CMK (cell line): ENCODE measurements around the gene PRR7.

Experiments used
- DNase-seq: peaks from one replicate; pipeline ENCODE4 v3.0.0-alpha.2; 2010; ENCODE audit warnings: low read depth

Gene PRR7

DNA sequence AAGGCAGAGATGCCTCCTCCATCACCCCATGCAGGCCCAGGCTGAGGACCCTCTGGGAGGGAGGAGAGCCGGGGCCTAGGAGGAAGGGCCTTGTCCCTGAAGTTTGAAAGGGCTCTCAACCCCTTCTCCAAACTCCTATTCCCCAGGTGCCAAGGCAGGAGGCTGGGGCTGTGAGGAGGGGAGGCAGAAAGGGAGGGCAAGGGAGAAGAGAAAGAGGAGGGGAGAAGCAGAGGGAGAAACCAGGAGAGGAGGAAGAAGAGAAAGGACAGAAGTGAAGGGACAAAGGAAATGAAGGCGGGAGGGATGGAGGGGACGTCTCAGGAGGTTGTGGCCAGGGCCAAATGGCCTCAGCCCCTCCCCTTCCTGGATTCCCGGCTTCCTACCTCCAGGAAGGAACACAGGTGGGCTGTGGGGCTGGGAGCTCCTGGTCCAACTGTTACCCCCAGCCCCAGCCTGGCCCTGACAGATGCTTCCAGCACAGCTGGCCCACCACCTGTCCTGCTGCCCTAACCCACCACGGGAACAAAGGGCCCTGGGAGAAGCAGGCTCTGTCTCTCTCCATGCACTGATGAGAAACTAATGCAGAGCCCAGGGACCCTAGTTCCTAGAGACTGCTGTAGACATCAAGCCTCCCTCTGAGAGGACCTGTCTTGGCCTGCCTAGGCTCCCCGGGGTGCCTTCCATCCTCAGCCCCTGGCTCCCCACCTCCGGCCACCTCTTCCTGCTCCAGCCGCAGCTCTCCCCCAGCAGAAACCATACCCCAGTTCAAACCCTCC is 23.3 kb downstream of the PRR7 start:
- DNase-seq = no peak

DNA sequence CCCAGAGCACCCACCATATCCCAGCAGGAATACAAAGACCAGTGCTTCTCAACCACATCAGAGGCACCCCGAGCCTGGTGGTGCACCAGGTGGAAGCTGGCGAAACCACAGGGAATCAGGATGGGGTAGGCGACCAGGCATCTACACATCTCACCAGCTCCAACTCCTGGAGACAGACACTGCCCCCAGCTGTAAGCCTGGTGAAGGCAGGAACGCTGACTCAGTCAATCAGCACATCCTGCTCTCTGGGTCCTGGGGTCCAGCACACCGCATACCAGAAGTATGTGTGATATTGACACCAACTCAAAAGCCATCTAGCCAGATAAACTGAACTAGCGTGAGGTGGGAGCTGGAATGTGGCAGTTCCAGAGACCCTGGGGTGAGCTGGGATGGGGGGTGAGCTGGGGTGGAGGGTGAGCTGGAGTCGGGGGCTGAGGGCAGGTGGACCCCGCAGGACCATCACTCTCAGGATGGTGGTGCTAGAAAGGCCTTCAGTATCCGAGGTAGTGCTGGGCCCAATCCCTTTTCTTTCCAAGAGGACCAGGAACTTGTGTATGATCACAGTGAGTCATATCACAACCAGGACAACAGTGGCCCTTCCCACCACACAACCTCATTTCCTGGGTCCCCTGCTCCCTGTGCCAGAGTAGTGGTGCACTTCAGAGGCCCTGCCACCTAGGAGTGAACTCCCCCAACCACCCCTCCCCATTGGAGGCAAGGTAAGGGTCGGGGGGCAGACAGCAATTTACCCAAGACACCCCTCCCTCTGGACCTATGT is 24.3 kb downstream of the PRR7 start:
- DNase-seq = no peak

GRCh38 chr5:177471610-177472356 is 25.2 kb downstream of the PRR7 start:
- DNase-seq = no peak

DNA sequence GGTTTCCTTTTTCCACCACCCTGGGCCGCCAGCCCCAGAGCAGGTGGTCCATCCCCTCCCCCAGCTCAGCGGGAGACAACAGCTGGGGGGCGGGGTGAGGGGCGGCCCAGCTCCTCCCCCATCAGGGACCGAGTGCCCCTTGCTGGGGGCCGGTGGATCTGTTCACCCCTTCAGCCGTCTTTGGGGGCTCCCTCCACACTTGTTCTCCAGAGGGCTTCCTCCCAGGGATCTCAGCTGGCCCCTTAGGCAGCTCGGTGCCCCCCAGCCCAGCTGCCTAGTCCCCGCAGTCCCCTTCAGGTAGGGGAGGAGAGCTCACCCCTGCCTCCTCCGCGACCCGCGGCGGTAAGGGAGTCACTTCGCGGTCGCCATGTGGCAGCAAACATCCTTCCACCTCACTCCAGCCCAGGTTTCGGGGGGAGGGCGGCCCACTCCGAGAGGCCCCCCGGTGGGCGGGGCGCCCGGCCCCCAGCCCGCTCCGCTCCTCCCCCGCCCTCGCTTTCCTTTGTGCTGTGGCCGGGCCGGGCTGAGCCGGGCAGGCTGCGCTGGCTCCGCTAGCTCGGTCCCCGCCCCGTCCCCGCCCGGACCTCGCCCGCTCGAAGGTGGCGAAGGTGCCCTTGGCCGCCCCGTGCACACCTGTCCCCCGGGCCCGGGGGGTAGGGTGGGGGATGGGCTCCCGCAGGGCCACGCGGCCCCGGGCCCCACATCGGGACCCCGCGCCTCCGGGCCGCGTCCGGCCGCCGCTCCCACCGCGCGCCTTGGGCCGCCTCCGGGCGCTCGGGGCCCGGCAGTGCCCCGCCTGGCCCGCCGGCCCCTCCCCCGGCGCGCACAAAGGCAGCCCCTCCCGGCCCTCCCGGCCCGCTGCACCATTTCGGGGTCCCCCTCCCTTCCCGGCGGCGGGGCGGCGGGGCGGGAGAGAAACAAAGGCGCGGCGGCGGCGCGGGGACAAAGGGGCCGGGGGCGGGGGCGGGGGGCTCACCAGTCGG is 26.1 kb downstream of the PRR7 start:
- DNase-seq = no peak

GRCh38 chr5:177473443-177474001 is 26.9 kb downstream of the PRR7 start, which contains the start of gene DBN1:
Gene DBN1 (minus strand): TSS chr5:177473634. CDS start chr5:177473521, 113 bp downstream.
- no peak for DNase-seq

GRCh38 chr5:177474002-177474476 is 27.4 kb downstream of the PRR7 start:
- no peak for DNase-seq

DNA sequence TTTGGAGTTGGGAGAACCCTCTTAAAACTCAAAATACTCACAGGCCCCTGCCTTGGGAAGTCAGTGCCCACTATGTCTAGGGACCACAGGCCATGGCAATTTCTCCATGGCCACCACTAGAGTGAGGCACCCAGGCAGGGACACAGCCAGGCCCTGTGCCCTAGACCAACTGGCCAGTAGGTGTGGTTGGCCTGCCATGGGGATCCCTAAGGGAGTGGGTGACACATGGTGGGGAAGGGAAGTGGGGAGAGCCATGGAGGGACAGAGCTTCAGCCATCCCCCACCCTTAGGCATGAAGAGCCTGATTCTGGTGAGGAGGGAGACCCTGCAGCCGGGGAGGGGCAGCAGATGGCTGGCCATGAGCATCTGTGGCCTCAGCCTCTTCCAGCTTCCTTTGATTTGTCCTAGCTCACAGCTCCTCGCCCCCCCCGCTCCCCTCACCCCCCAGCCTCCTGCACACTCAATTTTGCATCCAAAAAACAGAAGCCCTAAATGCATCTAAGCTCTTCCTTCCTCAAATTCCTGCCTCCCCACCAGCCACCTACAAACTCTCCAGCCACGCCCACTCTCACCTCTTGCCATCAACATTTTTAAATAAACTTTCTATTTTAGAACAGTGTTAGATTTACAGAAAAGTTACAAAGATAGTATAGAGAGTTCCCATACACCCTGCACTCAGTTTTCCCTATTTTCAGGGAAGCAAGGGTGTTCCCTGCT is 28.4 kb downstream of the PRR7 start:
- no peak for DNase-seq

DNA sequence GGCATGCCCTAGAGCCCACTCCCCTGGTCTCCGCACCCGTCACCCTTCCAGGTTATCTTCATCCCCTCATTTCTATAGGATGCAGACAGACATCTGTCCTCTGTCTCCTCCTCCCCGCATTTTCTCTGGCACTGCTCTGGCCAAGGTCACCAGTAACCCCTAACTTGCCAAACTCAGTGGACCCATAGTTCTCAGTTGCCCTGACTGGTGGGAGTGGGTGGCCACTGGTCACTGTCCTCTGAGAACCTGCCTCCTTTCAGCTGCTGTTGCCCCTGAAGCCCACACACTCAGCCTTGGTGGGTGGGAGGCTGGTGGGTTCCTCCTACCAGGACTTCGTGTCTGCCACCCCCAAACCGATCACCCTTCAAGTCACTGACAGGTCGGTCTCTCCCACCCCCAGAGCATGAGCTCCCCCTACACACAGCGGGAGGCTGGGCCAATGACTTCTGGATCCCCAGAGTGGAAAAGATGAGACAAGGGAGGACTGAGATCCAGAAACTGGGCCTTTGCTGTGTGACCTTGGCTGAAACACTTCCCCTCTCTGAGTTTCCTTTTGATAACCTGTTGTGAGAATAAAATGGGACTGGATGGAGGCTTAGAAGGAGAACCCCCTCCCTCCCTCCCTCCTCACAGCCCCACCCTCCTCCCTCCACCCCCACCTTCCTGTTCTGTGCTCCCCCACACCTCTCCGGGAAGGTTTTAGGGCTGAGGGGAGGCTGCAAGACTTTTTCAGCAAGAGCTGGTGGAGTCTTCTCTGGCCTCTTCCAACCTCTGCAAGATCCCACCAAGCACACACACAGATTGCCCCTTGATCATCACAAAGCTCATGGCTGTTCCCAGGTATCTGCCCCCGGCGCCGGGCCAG is 29.2 kb downstream of the PRR7 start:
- DNase-seq = no peak

DNA sequence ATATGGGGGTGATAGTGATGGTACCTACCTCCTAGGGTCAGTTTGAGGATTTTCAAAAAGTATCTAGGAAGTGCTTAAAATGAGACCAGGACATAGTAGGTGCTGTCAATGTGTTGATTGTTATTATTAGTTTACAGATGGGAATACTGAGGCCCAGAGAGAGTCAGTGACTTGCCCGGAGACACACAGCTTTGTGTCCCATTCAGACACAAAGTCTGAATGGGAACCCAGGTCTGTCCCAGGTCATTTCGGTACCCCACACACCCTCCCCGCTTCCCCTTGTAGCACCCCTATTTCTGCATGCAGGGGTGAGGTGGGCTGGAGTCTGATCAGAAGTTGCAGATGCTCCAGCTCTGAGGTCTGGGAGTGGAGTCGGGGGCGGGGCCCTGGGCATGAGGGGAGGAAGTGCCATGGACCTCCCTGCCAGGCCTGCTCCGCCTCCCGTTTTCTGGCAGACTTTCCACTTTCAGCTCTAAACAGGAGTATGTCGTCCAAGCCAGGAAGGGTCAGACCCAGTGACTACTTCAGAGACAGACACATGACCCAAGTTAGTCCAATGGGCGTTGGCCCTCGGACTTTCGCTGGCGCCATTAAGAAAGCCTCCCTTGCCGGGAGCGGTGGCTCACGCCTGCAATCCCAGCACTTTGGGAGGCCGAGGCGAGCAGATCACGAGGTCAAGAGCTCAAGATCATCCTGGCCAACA is 30.1 kb downstream of the PRR7 start:
- DNase-seq = no peak

GRCh38 chr5:177477701-177478477 is 31.3 kb downstream of the PRR7 start:
- DNase-seq = no peak

DNA sequence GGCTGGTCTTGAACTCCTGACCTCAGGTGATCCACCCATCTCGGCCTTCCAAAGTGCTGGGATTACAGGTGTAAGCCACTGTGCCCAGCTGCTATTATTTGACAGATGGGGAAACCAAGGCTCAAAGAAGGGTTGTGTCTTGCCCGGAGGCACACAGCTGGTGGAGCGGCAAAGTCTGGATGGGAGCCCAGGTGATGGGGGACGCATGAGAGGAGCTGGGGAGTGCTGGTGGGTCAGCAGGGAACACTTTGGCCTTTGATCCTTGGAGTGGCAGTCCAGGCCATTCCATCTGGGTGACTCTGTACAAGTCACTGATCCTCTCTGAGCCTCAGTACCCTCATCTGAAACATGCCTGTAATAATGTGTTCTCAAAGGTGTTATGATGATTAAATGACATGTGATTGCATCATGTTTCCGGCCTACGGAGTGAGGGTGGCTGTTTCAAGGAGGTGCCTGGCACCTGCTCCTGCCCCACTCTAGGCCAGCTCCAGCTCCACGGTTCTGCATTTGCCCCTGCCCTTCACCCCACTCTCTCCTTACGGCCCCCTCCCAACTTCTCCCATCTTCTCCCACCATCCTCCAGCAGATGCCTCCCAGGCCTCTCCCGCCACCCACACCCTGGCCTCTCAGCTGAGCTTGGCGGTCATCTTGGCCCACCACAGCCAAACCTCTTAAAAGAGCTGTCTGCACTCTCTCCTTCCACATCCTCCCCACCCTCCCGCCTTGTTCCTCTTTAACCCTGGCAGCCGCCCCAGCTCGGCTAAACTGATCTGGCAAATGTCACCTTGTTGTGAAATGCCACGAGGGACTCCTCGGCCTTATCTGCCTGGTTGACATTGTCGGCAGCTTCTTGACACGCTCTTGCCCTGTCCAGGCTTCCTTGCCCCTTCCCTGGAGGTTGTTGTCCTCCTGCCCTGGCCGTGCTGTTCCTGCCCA is 32.4 kb downstream of the PRR7 start:
- no peak for DNase-seq

DNA sequence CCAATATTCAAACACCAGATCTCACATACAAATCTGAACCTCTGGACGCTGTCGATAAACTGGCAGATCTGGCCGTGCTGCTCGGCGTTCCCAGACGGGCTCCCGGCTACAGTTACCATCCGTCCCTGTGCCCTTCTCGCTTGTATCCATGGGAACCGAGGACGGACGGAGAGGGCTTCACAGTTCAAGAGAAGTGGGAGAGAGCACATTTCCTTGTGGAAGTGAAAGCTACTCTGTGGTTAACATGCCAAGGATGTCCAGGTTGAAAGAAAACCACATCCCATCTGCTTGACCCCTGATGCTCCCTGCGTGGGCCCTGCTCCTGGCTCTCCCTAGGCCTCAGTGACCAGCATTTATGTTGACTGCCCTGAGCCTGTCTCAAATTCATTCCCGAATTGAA is 33.2 kb downstream of the PRR7 start:
- no peak for DNase-seq

DNA sequence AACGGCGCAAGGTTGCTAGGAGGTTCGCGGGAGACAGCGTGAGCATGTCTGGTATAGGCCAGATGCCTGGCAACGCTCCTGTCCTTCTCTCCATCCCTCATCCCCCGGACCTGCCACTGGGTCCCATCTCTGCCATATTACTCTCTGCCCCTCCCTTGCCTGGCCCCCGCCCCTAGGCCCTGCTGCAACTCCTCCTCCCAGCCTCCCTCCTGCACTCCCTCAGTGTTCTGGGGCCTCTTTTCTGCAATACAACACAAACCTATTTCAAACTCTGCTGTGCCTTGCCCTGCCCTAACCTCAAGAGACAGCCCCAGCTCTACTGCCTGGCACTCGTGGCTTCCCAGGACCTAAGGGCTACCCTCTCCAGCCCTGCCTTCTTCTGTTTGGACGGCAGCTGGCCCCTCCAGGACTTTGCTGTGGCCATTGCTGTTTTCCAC is 35.8 kb downstream of the PRR7 start:
- no peak for DNase-seq

DNA sequence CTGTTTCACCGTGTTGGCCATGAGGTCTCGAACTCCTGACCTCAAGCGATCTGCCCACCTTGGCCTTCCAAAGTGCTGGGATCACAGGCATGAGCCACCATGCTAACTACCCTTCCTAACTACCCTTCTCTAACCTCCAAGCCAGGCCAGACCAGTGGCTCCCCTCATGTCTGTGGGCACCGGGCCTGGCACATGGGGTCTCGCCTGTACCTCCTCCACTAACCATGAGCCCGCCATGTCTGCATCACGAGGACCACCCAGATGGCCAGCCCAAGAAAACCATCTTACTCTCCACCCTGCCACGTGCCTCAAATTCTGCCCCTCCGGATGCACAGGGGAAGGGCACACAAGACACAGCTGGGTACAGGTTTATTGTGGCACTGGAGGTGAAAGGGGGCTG is 36.4 kb downstream of the PRR7 start:
- no peak for DNase-seq

DNA sequence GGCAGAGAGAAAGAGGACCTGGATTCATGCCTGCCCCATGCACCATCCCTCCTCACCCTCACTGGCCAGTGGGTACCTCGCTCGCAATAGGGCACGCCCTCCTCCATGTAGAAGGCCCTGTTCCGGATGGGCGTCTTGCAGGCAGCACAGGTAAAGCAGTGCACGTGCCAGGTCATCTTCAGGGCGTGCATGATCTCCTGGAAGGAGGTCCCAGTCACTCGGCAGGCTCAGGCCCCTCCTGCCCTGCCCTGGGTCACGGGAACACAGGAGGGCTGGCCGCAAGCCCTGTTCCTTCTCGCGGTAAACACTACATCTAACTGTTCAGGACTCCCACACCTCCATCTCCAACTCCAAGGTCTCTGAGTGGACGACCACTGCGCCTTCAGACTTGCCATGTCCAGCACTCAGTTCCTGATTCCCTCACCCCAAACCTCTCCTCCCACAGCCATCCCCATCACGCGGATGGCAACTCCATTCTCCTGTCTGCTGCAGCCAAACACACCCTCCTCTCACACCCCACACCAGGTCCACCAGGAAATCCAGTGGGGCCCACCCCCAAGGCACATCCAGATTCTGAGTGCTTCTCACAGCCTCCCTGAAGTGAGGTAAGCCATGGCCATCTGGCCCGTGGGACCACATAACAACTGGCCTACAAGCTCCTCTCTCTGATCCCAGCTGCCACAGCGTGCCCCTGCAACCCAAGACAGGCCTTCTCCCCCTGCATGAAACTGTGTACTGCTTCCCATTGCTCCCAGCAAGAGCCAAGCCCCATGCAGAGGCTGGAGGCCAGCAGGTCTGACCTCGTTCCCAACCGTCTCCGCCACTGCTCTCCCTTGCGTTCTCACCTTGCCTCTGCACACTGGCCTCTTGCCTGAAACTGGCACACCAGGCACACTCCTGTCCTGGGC is 37.6 kb downstream of the PRR7 start:
- no peak for DNase-seq
